Keratinocyte (primary cell): ENCODE measurements around the gene NPAS3. TPM values are rescaled to one million over a fixed set of nuclear protein-coding genes. Genes with fewer than 3 reads are reported as not detected.

ENCODE experiments used
- DNase-seq: peaks from one replicate; pipeline ENCODE4 v3.0.0-alpha.2; 2011; ENCODE audit warnings: low read depth, missing footprints, low spot score
- FAIRE-seq: peaks from 2 replicates; lab custom pipeline; 2011; peaks lifted over from hg19 to GRCh38; lab: Jason Lieb, UNC
- H2AFZ ChIP-seq: 2 replicates; pipeline ENCODE4 v1.6.0; 2012; ENCODE audit warnings: low read length, control low read depth, inconsistent platforms; ENCODE audit not compliant: control insufficient read depth
- H3K27ac ChIP-seq: 2 replicates; pipeline ENCODE4 v1.5.1; 2011; ENCODE audit warnings: low read length; ENCODE audit not compliant: control insufficient read depth, insufficient read depth
- H3K27me3 ChIP-seq: 3 replicates; pipeline ENCODE4 v1.6.0; 2011; ENCODE audit warnings: low read length; ENCODE audit not compliant: control insufficient read depth, insufficient read depth; ENCODE audit errors: extremely low read depth
- H3K36me3 ChIP-seq, 2 experiments: 2 replicates in 1 of 2; 3 replicates in 1 of 2; pipeline ENCODE4 v1.5.1; 2011; ENCODE audit warnings: low read length in 2 of 2, mild to moderate bottlenecking in 1 of 2; ENCODE audit not compliant: control insufficient read depth in 2 of 2, insufficient read depth in 2 of 2; ENCODE audit errors: extremely low read depth in 1 of 2
- H3K4me1 ChIP-seq: 3 replicates; pipeline ENCODE4 v1.5.1; 2011; ENCODE audit warnings: low read length; ENCODE audit not compliant: control insufficient read depth, insufficient read depth; ENCODE audit errors: extremely low read depth
- H3K4me2 ChIP-seq: 3 replicates; pipeline ENCODE4 v1.6.0; 2011; ENCODE audit warnings: low read depth, low read length; ENCODE audit not compliant: control insufficient read depth, insufficient read depth; ENCODE audit errors: extremely low read depth
- H3K4me3 ChIP-seq, 3 experiments: fragments of 200-600 bp in 1 of 3; sonication (generic) in 1 of 3; 2 replicates in 2 of 3; 3 replicates in 1 of 3; pipeline ENCODE4 v1.5.1; 2011 to 2016; ENCODE audit warnings: low read length in 3 of 3, mild to moderate bottlenecking in 3 of 3, control low read depth in 2 of 3, inconsistent platforms in 1 of 3, low read depth in 1 of 3, mixed read lengths in 1 of 3, mixed run types in 1 of 3, moderate library complexity in 1 of 3; ENCODE audit not compliant: control insufficient read depth in 2 of 3, insufficient read depth in 2 of 3; ENCODE audit errors: extremely low read depth in 1 of 3
- H3K79me2 ChIP-seq: 2 replicates; pipeline ENCODE4 v1.6.0; 2012; ENCODE audit warnings: low read length; ENCODE audit not compliant: control insufficient read depth, insufficient read depth
- H3K9ac ChIP-seq: 3 replicates; pipeline ENCODE4 v1.6.0; 2011; ENCODE audit warnings: low read length; ENCODE audit not compliant: control insufficient read depth, insufficient read depth; ENCODE audit errors: extremely low read depth
- H3K9me1 ChIP-seq: 3 replicates; pipeline ENCODE4 v1.6.0; 2011; ENCODE audit warnings: low read length; ENCODE audit not compliant: control insufficient read depth, insufficient read depth; ENCODE audit errors: extremely low read depth
- H3K9me3 ChIP-seq: 2 replicates; pipeline ENCODE4 v1.5.1; 2012; ENCODE audit warnings: low read depth, low read length; ENCODE audit not compliant: control insufficient read depth
- H4K20me1 ChIP-seq: 3 replicates; pipeline ENCODE4 v1.6.0; 2011; ENCODE audit warnings: low read length; ENCODE audit not compliant: control insufficient read depth, insufficient read depth; ENCODE audit errors: extremely low read depth
- EZH2 ChIP-seq: IDR thresholded peaks from one replicate; pipeline ENCODE4 v1.6.1; 2012; ENCODE audit warnings: inconsistent platforms, mild to moderate bottlenecking, low read length, moderate library complexity
- dilution Hi-C: fragments of 300-500 bp; cut with MboI; formaldehyde crosslinking; loops from one replicate; pipeline ENCODE4 v1.7.0; 2020; ENCODE audit warnings: low sequenced_read_pairs; ENCODE audit not compliant: extremely low pct_ligation_motif_present
- polyA plus RNA-seq, 5 experiments: library from polyadenylated mRNA; depleted of rRNA in 3 of 5; stranded (reverse) in 3 of 5; stranded (forward) in 1 of 5; unstranded in 1 of 5; fragments of >200 nt; gene quantifications; 1 replicate in 1 of 5; 2 replicates in 3 of 5; 3 replicates in 1 of 5; pipeline versions ENCODE4 v1.2.1 to v1.2.3, GENCODE V29; 2011 to 2012; ENCODE audit warnings: missing spikeins in 2 of 5, low read depth in 1 of 5, low replicate concordance in 1 of 5
- TF ChIP-seq, protein P1 (sequence below), 3 experiments: IDR thresholded peaks in 1 of 3; conservative IDR thresholded peaks in 1 of 3; optimal IDR thresholded peaks in 1 of 3; 2 replicates in 2 of 3; 3 replicates in 1 of 3; pipeline versions ENCODE3 to v1.5.1; 2011; ENCODE audit warnings: low read length in 3 of 3, mild to moderate bottlenecking in 3 of 3, moderate library complexity in 2 of 3, control low read depth in 1 of 3, inconsistent platforms in 1 of 3; ENCODE audit not compliant: insufficient read depth in 2 of 3; ENCODE audit errors: extremely low read depth in 1 of 3

NPAS3 gene
- polyA plus RNA-seq, 1 donor (not counting 4 experiments of a cell fraction or from before 2014, with no cell fraction given), result 0.07 TPM

DNA sequence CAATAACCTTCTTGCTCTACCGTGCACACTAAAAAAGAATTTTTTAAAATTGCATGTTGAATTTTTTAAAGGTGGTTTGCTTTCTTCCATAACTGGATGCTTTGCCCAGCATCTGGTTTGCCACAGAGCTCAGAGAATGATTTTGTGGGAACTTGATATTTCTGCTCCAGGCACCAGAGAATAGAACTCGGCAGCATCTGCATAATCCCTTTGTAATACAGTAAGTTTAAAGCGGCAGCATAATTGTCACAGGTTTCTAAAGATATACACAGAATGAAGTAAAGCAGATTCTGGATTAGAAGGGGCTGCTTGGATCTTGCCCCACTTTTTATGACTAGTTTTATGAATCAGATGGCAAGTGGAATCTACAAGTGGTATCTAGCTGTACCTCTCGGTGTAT is 352.0 kb downstream of the NPAS3 start:
- Histone ChIP-seq H3K27me3 (no peaks in the 10 kb centered on the region), H3K9me3 (no peaks in the 10 kb centered on the region), H2AFZ (no peak overlapping the region), H3K4me1 (no peaks in the 10 kb centered on the region), H3K79me2 (no peaks in the 10 kb centered on the region), H3K36me3 (no peaks in the 10 kb centered on the region), H3K4me2 (no peak overlapping the region), H4K20me1 (no peaks in the 10 kb centered on the region), H3K9me1 (no peaks in the 10 kb centered on the region), H3K9ac (no peak overlapping the region), H3K27ac (no peak overlapping the region), H3K4me3 (no peak overlapping the region)
- TF ChIP-seq, protein P1, sequence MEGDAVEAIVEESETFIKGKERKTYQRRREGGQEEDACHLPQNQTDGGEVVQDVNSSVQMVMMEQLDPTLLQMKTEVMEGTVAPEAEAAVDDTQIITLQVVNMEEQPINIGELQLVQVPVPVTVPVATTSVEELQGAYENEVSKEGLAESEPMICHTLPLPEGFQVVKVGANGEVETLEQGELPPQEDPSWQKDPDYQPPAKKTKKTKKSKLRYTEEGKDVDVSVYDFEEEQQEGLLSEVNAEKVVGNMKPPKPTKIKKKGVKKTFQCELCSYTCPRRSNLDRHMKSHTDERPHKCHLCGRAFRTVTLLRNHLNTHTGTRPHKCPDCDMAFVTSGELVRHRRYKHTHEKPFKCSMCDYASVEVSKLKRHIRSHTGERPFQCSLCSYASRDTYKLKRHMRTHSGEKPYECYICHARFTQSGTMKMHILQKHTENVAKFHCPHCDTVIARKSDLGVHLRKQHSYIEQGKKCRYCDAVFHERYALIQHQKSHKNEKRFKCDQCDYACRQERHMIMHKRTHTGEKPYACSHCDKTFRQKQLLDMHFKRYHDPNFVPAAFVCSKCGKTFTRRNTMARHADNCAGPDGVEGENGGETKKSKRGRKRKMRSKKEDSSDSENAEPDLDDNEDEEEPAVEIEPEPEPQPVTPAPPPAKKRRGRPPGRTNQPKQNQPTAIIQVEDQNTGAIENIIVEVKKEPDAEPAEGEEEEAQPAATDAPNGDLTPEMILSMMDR (optimal IDR thresholded peaks at IDR 0.05 in 1 of 3, IDR thresholded peaks at IDR 0.05 in 1 of 3, conservative IDR thresholded peaks at IDR 0.05 in 1 of 3; ENCODE audit: extremely low read depth in 1 of 3, insufficient read depth in 2 of 3, low read length in 3 of 3), result no peak
- TF ChIP-seq EZH2, result no peak
- DNase-seq, result no peak
- no peak for FAIRE-seq
- dilution Hi-C loops, result no loop called here

DNA sequence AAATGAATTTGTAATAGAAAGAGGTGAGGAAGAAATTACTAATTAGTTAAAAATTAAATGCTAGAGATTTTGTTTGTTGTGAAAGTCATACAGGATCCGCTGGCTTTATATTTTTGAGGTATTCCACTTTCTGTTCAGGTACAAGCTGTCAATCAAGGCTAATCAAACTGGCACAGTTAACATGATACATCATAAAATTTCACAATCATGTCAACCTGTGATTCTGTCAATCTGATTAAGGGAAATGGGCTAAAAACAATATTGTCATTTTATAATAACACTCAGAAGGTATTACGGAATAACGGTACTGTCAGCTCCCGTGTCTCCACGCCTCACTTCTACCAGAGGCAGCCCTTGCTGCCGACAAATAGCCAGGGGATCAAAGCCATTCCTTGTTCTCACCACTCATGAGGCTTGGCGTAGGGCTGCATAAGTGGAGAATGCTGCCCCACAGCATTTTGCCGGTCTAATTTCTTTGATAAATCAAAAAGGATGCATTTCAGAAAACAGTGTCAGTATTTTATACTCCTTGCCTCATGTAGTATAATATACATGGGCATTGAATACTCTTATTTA is 352.9 kb downstream of the NPAS3 start:
- TF ChIP-seq, protein P1 (optimal IDR thresholded peaks at IDR 0.05 in 1 of 3, IDR thresholded peaks at IDR 0.05 in 1 of 3, conservative IDR thresholded peaks at IDR 0.05 in 1 of 3; ENCODE audit: extremely low read depth in 1 of 3, insufficient read depth in 2 of 3, low read length in 3 of 3), result no peak
- H2AFZ ChIP-seq, result no peak overlapping the region
- dilution Hi-C loops, result no loop called here
- H3K36me3 ChIP-seq, result no peaks in the 10 kb centered on the region
- no peak overlapping the region for H3K4me3 ChIP-seq
- no peaks in the 10 kb centered on the region for H4K20me1 ChIP-seq
- H3K9me1 ChIP-seq, result no peaks in the 10 kb centered on the region
- H3K9ac ChIP-seq, result no peak overlapping the region
- DNase-seq (no peak), FAIRE-seq (no peak)
- no peaks in the 10 kb centered on the region for H3K79me2 ChIP-seq
- H3K4me1 ChIP-seq, result no peaks in the 10 kb centered on the region
- H3K27ac ChIP-seq, result no peak overlapping the region
- H3K9me3 ChIP-seq, result no peaks in the 10 kb centered on the region
- H3K4me2 ChIP-seq, result no peak overlapping the region
- H3K27me3 ChIP-seq, result no peaks in the 10 kb centered on the region
